Loucy (cell line): ENCODE measurements around the gene PTH2R.
"Not testable (repeated sequence)": the region's sequence is repeated elsewhere in the genome, so short reads cannot be mapped to it uniquely, and the experiment has no call there.

Experiments
- H2AFZ ChIP-seq: fragments of 200-600 bp; sonication (generic); 2 replicates; pipeline ENCODE4 v1.6.0; 2016; ENCODE audit warnings: antibody characterized with exemption, mild to moderate bottlenecking, low read length, moderate library complexity
- H3F3A ChIP-seq: fragments of 200-600 bp; 2 replicates; pipeline ENCODE4 v1.6.0; 2016; ENCODE audit warnings: antibody characterized with exemption, low read depth, mild to moderate bottlenecking
- H3K27me3 ChIP-seq: fragments of 200-600 bp; sonication (generic); 2 replicates; pipeline ENCODE4 v1.6.1; 2014; ENCODE audit warnings: low read length, mild to moderate bottlenecking; ENCODE audit not compliant: insufficient read depth, poor library complexity, severe bottlenecking
- H3K36me3 ChIP-seq: fragments of 200-600 bp; sonication (generic); 2 replicates; pipeline ENCODE4 v1.6.1; 2016; ENCODE audit warnings: low read length; ENCODE audit not compliant: insufficient read depth
- H3K4me1 ChIP-seq: fragments of 200-600 bp; sonication (generic); 2 replicates; pipeline ENCODE4 v1.5.1; 2014; ENCODE audit warnings: low read length, mild to moderate bottlenecking; ENCODE audit not compliant: insufficient read depth, poor library complexity, severe bottlenecking
- H3K4me2 ChIP-seq: fragments of 200-600 bp; sonication (generic); 2 replicates; pipeline ENCODE4 v1.6.0; 2014; ENCODE audit warnings: antibody characterized with exemption, low read length, low read depth, mild to moderate bottlenecking; ENCODE audit not compliant: poor library complexity, severe bottlenecking
- H3K4me3 ChIP-seq: fragments of 200-600 bp; sonication (generic); 2 replicates; pipeline ENCODE4 v1.5.1; 2014; ENCODE audit warnings: low read length, mild to moderate bottlenecking, mixed read lengths; ENCODE audit not compliant: poor library complexity, severe bottlenecking
- H3K79me2 ChIP-seq: fragments of 200-600 bp; sonication (generic); 2 replicates; pipeline ENCODE4 v1.6.1; 2014; ENCODE audit warnings: low read length; ENCODE audit not compliant: insufficient read depth
- H3K9ac ChIP-seq: fragments of 200-600 bp; sonication (generic); 2 replicates; pipeline ENCODE4 v1.6.0; 2014; ENCODE audit warnings: mild to moderate bottlenecking, low read depth, low read length, moderate library complexity; ENCODE audit not compliant: poor library complexity, severe bottlenecking
- H3K9me2 ChIP-seq: fragments of 200-600 bp; sonication (generic); replicated peaks from 2 replicates; pipeline ENCODE4 v1.6.1; 2016; ENCODE audit warnings: low read depth, low read length, mixed read lengths
- H3K9me3 ChIP-seq: fragments of 200-600 bp; sonication (generic); 2 replicates; pipeline ENCODE4 v1.6.1; 2014; ENCODE audit warnings: mild to moderate bottlenecking, antibody characterized with exemption, low read length, low read depth; ENCODE audit not compliant: insufficient read depth
- H4K20me1 ChIP-seq: fragments of 200-600 bp; sonication (generic); 2 replicates; pipeline ENCODE4 v1.6.0; 2014; ENCODE audit warnings: antibody characterized with exemption, low read length, mild to moderate bottlenecking; ENCODE audit not compliant: insufficient read depth, poor library complexity, severe bottlenecking
- CTCF ChIP-seq: fragments of 200-600 bp; sonication (generic); conservative IDR thresholded peaks from 2 replicates; pipeline ENCODE4 v1.5.1; 2014; ENCODE audit warnings: mild to moderate bottlenecking, antibody characterized with exemption, low read length
- EZH2phosphoT487 ChIP-seq: fragments of 200-600 bp; IDR thresholded peaks from 2 replicates; pipeline ENCODE4 v1.6.1; 2018; ENCODE audit warnings: antibody characterized with exemption, mild to moderate bottlenecking, moderate library complexity, borderline replicate concordance

The PTH2R gene

GRCh38 chr2:208529796-208530195, 123.2 kb downstream of the PTH2R start:
- Histone ChIP-seq H3K4me2 (no peak overlapping the region), H3K79me2 (no peaks in the 10 kb centered on the region), H3K4me1 (no peaks in the 10 kb centered on the region), H2AFZ (no peak overlapping the region), H3K9ac (no peak overlapping the region), H3F3A (no peaks in the 10 kb centered on the region), H3K36me3 (no peaks in the 10 kb centered on the region), H3K9me2 (no peaks in the 10 kb centered on the region), H4K20me1 (no peaks in the 10 kb centered on the region), H3K4me3 (no peak overlapping the region), H3K27me3 (no peaks in the 10 kb centered on the region), H3K9me3 (no peaks in the 10 kb centered on the region)
- TF ChIP-seq EZH2phosphoT487: no peak
- TF ChIP-seq CTCF: no peak

GRCh38 chr2:208531361-208531760, 124.8 kb downstream of the PTH2R start:
- H3K27me3 ChIP-seq: no peaks in the 10 kb centered on the region
- no peaks in the 10 kb centered on the region for H4K20me1 ChIP-seq
- H3K9ac ChIP-seq: no peak overlapping the region
- H3K9me2 ChIP-seq: no peaks in the 10 kb centered on the region
- H3K4me3 ChIP-seq: no peak overlapping the region
- H3K4me2 ChIP-seq: no peak overlapping the region
- no peaks in the 10 kb centered on the region for H3K36me3 ChIP-seq
- H3F3A ChIP-seq: no peaks in the 10 kb centered on the region
- TF ChIP-seq EZH2phosphoT487 (no peak), CTCF (no peak)
- H2AFZ ChIP-seq: no peak overlapping the region
- H3K79me2 ChIP-seq: no peaks in the 10 kb centered on the region
- no peaks in the 10 kb centered on the region for H3K9me3 ChIP-seq
- H3K4me1 ChIP-seq: no peaks in the 10 kb centered on the region

DNA sequence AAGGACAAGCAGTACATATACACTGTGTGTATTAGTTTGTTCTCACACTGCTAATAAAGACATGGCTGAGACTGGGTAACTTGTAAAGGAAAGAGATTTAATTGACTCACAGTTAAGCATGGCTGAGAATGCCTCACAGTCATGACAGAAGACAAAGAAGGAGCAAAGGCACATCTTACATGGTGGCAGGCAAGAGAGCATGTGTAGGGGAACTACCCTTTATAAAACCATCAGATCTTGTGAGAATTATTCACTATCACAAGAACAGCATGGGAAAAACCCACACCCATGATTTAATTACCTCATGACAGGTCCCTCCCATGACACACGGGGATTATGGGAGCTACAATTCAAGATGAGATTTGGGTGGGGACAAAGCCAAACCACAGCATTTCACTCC, 129.0 kb downstream of the PTH2R start:
- not testable (repeated sequence) for H3K4me2 ChIP-seq, H3K9ac ChIP-seq, H3K9me3 ChIP-seq, H3K36me3 ChIP-seq, H2AFZ ChIP-seq, H3K4me1 ChIP-seq, H3K79me2 ChIP-seq, H3K4me3 ChIP-seq, H3F3A ChIP-seq, H4K20me1 ChIP-seq, H3K27me3 ChIP-seq, H3K9me2 ChIP-seq

- Histone ChIP-seq H3K36me3 (no peaks in the 10 kb centered on the region), H3F3A (no peaks in the 10 kb centered on the region), H3K4me1 (no peaks in the 10 kb centered on the region), H4K20me1 (no peaks in the 10 kb centered on the region), H3K27me3 (no peaks in the 10 kb centered on the region), H3K9me2 (no peaks in the 10 kb centered on the region), H3K9me3 (no peaks in the 10 kb centered on the region), H2AFZ (no peak overlapping the region), H3K9ac (no peak overlapping the region), H3K4me3 (no peak overlapping the region), H3K4me2 (no peak overlapping the region), H3K79me2 (no peaks in the 10 kb centered on the region)
- TF ChIP-seq CTCF: no peak
- no peak for TF ChIP-seq EZH2phosphoT487
Observed at GRCh38 chr2:208541461-208541988, 134.9 kb downstream of the PTH2R start.
